Measurements from ENCODE around the gene SPINK1.

SPINK1 gene

GRCh38 chr5:147831465-147831864, at the start of gene SPINK1:
TSS of gene SPINK1 (minus strand) at chr5:147831671. CDS start at chr5:147831577, 94 bp downstream.
- DNase-seq (ENCODE audit: low read depth, low spot score): no peak
- no peak for TF ChIP-seq CTCF (IDR thresholded peaks at IDR 0.05; ENCODE audit: insufficient read depth, low read length, missing control alignments)
- POLR2A ChIA-PET: no interaction called here
- H3K4me3 ChIP-seq (ENCODE audit: low read depth, low read length): no peak within 1 kb of the TSS
- CTCF ChIA-PET: no interaction called here

- no peak overlapping the region for H3K4me3 ChIP-seq (ENCODE audit: low read depth, low read length)
- no peak for DNase-seq (ENCODE audit: low read depth, low spot score)
- ChIA-PET CTCF (no interaction called here), POLR2A (no interaction called here)
- TF ChIP-seq CTCF (IDR thresholded peaks at IDR 0.05; ENCODE audit: insufficient read depth, low read length, missing control alignments): no peak
These were observed 49.0 kb upstream of the SPINK1 start for GRCh38 chr5:147880487-147880886.

- ChIA-PET CTCF (no interaction called here), POLR2A (no interaction called here)
- no peak for DNase-seq (ENCODE audit: low read depth, low spot score)
- no peak for TF ChIP-seq CTCF (IDR thresholded peaks at IDR 0.05; ENCODE audit: insufficient read depth, low read length, missing control alignments)
- no peak overlapping the region for H3K4me3 ChIP-seq (ENCODE audit: low read depth, low read length)
These were observed 48.3 kb upstream of the SPINK1 start for GRCh38 chr5:147879784-147880183.

- H3K4me3 ChIP-seq (ENCODE audit: low read depth, low read length): no peak within 1 kb of the TSS
- ChIA-PET CTCF (no interaction called here), POLR2A (no interaction called here)
- DNase-seq (ENCODE audit: low read depth, low spot score): no peak
- no peak for TF ChIP-seq CTCF (IDR thresholded peaks at IDR 0.05; ENCODE audit: insufficient read depth, low read length, missing control alignments)
These were observed 46.7 kb upstream of the SPINK1 start, which contains the start of gene SCGB3A2 for GRCh38 chr5:147878066-147878759. TSS of gene SCGB3A2 (plus strand) at chr5:147878711. CDS start at chr5:147878804, 93 bp downstream.

- POLR2A ChIA-PET: no interaction called here
- CTCF ChIA-PET: no interaction called here
- no peak overlapping the region for H3K4me3 ChIP-seq (ENCODE audit: low read depth, low read length)
- no peak for TF ChIP-seq CTCF (IDR thresholded peaks at IDR 0.05; ENCODE audit: insufficient read depth, low read length, missing control alignments)
- DNase-seq (ENCODE audit: low read depth, low spot score): no peak
These were observed 45.2 kb upstream of the SPINK1 start for GRCh38 chr5:147876626-147877025.

GRCh38 chr5:147876141-147876540, 44.7 kb upstream of the SPINK1 start:
- POLR2A ChIA-PET: no interaction called here
- no peak overlapping the region for H3K4me3 ChIP-seq (ENCODE audit: low read depth, low read length)
- no peak for TF ChIP-seq CTCF (IDR thresholded peaks at IDR 0.05; ENCODE audit: insufficient read depth, low read length, missing control alignments)
- CTCF ChIA-PET: no interaction called here
- no peak for DNase-seq (ENCODE audit: low read depth, low spot score)

Data from AG04449 (cell line).